GM19468 (cell line): ENCODE measurements around the gene UBE3D.
"Not testable (repeated sequence)": the region's sequence is repeated elsewhere in the genome, so short reads cannot be mapped to it uniquely, and the experiment has no call there.

Source experiments
- ATAC-seq: cut with Tn5 transposase; IDR thresholded peaks from one replicate; pipeline ENCODE4 v1.9.1; 2021; ENCODE audit warnings: mild to moderate bottlenecking, moderate library complexity, moderate number of reproducible peaks; ENCODE audit not compliant: unreplicated experiment; ENCODE audit errors: extremely low read depth

Gene UBE3D

DNA sequence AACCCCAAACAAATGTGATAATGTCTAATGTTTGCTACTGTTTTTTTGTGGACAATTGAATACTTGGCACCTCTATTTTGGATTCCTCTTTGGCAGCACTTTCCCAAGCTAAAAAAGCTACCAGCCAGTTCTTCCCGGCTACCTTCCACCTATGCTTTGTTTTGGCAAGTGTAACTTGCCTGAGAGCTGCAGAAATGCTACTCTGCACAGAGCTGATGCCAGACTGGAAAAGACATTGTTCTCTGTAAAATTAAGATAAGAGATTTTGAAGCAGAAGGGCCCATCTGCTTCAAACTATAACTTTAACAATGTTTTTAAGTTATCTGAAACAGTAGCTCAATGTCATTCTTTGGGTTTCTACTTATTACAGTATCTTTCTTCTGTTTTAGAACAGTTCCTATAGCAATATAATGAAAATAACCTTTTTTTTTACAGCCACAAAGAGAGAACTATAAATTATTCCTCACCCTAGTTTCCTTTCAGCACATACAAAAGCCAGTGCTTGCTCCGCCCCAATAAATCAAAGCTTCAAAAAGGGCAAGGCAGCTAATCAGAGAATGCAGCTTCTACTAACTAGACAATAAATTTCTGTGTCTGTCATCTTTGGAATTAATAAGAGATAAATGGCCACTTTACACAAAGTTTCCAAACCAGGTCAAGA lies 183.1 kb downstream of the UBE3D start:
- ATAC-seq, result no peak

GRCh38 chr6:82881519-82881918 lies 184.1 kb downstream of the UBE3D start:
- no peak for ATAC-seq

DNA sequence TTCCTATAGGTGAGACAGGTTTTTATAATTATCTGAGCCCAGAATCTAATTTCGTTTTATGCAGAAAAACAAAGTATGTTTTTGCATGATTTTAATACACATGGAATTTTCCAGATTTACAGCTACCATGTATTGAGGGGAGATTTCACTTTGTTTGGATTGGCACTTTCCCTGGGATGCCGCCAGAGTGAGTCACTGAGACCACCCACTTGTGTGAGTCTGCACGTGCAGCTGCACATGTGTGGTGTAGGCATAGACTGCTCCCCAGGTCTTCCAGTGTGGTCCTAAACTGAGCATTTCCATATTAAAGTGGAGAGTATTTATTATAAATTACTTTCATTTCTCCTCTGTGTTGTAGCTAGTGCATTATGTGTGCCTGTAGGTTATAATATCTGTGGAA lies 186.8 kb downstream of the UBE3D start:
- ATAC-seq, result no peak

DNA sequence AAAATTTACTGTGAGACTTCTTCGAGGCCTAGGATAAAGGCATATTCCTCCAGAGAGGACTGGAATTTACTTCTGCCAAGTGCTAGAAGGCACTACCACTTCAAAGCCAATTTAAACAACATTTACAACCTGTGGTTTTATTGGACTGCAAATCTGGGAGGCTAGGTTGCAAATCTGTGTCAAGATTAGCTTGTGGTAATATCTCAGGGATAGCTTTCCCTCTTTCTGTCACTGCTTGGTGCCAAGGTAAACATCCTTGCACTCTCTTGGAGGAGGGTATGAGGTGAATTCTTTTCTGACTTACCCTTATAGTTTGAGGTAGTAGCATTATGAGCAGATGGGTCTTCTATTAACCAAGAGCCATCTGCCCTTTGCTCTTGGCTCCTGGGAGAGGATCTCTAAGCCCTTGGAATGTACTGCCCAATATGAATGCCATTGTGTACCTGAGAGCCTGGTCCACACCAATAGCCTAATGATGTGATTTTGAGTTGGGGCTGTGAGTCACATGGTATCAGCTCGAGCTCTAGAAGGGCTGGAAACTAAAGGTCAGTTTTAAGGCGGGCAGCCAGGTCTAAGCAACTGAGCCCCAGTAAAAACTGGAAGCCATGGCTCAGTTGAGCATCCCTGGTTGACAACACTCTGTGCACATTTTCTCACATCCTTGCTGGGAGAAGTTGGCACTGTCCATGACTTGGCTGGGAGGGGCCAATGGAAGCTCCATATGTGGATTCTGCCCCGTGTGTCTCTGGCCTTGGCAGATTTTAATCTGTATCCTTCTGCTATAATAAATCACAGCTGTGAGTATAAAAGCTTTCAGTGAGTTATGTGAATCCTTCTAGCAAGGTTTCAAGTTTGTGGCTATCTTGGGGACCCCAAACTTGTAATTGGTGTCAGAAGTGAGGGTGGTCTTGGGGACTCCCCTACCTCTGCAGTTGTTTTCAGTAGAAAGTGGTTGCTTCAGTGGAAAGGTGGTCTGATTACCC lies 188.1 kb downstream of the UBE3D start:
- ATAC-seq, result no peak

- no peak for ATAC-seq
These were observed 190.0 kb downstream of the UBE3D start for GRCh38 chr6:82875573-82876185.

GRCh38 chr6:82874867-82875266 lies 190.8 kb downstream of the UBE3D start:
- ATAC-seq, result no peak

- ATAC-seq, result no peak
These were observed 193.5 kb downstream of the UBE3D start for GRCh38 chr6:82872185-82872584.

DNA sequence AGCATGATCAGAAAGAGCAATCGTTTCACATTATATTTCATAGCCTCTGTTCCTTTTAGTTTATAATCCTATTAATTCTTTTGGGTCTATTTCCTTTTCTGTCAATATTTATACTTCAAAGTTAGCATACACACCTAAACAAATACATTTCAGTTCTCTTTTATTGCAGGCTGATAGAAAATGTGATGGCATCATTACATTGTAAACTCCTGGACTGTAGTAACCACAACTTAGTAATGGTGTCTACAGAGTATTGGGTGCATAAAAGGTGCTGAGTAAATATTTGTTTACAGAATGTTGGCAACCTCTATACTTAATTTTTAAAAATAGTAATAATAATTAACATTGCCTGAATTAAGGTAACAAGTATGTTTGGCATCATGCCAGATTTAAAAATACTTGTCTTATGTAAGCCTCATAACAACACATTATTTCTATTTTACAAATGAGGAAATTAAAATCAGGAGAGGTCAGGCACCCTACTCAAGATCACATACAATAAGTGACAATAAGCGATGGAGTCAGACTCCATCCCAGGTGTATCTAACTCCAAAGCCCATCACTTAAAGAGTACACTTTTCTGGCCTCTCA lies 195.0 kb downstream of the UBE3D start:
- ATAC-seq, result no peak

DNA sequence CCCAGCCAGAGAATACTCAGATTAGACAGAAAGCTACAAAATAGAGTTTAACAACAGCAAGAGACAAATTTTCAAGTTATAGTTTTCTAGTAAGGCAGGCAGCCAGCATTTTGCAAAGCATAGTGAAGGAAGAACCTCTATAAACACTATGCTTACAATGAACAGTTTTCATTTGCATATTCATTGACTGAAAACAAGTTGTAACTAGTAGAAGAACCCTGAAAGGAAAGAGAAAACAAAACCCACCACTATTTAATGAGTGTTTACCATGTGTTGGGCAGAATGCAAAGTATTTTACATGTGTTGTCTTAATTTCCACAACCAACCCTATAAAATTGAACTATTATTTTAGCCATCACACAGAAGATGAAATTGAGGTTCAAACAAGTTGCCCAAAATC lies 196.1 kb downstream of the UBE3D start:
- ATAC-seq, result no peak

DNA sequence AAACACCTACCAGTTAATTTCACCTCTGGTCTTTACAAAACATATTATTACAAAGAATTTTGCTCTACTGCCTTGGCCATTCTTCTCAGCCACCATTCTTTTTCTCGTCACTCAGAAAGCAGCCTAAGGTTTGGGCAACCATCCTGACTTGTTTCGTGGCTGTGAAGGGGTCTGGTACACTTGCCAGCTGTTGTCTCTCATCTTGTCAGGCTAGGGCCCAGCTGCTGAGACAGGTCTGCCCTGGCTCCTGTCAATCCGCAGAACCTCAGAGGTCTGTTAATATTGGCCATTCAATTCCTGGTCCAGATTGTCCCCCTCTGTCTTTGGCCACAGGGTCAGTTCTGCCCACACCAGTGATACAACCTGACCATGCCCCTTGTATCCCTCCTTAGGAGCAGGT lies 197.7 kb downstream of the UBE3D start:
- ATAC-seq, result no peak

DNA sequence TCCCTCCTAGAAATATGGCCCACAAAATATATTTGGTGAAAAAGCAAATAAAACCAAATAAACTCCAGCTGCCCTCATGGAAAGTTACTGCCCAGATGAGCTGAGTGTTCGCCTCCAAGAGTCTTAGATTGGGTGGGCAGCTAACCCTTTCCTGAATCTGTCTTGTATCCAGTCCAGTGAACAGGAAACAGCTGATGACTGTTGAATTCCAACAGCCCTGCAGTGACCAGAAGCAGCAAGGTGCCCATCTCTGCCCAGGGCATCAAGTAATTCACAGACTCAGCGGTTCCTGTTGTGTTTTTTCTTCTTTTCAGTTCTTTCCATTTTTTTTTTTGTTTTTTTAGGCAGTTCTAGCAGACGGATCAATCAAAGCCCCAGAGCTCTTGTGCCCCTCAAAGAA lies 199.2 kb downstream of the UBE3D start:
- ATAC-seq, result no peak

- no peak for ATAC-seq
These were observed 200.2 kb downstream of the UBE3D start for GRCh38 chr6:82865461-82865860.

- no peak for ATAC-seq
These were observed 201.9 kb downstream of the UBE3D start for GRCh38 chr6:82863781-82864180.

- ATAC-seq, result no peak
These were observed 203.1 kb downstream of the UBE3D start for GRCh38 chr6:82862543-82862942.

DNA sequence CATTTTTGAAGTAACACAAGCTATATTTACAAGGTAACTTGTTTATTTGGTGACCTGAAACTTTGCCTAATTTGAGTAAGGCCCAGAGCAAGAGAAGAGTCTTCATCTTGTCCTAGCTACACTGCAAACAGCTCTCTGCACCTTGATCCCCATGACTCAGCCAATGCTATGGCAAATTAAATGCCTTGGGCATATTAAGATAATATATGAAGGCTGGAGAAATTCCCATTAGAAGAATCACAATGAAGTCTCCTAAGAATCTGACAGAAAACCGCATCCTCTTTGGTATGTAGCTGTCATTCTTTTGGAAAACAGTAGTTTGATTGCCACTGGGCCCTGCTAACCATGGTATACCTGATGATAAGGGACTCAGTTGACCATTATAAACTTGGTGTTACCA lies 204.5 kb downstream of the UBE3D start:
- ATAC-seq, result no peak

DNA sequence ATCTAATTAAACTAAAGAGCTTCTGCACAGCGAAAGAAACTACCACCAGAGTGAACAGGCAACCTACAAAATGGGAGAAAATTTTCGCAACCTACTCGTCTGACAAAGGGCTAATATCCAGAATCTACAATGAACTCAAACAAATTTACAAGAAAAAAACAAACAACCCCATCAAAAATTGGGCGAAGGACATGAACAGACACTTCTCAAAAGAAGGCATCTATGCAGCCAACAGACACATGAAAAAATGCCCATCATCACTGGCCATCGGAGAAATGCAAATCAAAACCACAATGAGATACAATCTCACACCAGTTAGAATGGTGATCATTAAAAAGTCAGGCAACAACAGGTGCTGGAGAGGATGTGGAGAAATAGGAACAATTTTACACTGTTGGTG lies 209.6 kb downstream of the UBE3D start:
- not testable (repeated sequence) for ATAC-seq

GRCh38 chr6:82852904-82853303 lies 212.7 kb downstream of the UBE3D start:
- not testable (repeated sequence) for ATAC-seq

DNA sequence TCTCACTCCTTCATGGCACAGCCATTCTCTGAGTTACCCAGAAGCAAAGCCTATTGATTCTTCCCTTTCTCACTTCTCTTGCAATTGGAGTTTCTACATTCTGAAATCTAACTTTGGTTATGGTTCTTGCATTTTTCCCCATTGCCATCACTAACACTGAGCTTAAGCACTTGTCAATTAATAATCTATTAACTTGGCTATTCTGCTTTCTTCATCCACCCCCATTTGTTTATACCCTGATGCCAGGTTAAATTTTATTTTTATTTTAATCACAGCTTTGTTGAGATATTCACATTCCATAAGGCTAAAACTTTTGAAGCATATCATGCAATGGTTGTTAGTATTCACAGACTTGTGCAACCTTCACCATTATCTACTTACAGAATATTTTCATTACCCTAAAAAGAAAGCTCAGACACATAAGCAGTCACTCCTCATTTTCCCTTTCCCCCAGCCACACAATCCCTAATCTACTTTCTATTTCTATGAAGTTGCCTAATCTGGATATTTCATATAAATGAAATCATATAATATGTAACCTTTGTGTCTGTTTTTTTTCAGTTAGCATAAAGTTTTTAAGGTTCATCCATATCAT lies 222.3 kb downstream of the UBE3D start:
- ATAC-seq, result no peak

- ATAC-seq, result no peak
These were observed 222.9 kb downstream of the UBE3D start for GRCh38 chr6:82842721-82843120.
